Stimulated activated CD8-positive, alpha-beta memory T cell treated with anti-CD3 and anti-CD28 coated beads, Interleukin-4, amount 100 ng/mL, for 48 hours (primary cell): Measurements from ENCODE around the gene KLK12.

Experiments used
- DNase-seq: peaks from one replicate; pipeline ENCODE4 v3.0.0-alpha.2; 2020

The KLK12 gene

DNA sequence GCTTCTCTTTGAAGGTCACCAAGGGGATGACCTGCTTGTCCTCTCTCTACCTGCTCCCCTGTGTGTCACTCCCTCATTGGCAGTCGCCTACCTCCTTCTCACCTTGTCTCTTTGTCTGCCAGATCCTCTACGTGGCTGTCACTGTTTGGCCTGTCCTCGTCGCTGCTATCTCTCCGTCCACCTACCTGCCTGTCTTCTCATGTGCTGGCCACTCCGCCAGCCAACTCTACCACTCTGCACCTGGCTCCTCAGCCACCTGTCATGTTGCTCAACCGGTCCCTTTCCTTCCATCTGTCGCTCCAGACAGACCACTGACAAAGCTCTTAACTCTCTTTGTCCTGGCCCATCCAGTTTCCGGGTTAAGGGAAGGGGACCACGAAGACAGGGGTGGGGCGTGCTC is at the start of gene KLK12:
Gene KLK12, minus strand, starts transcription at position 299 of the 400 bp plus-strand sequence. CDS start 381 bp downstream, outside the sequence.
- no peak for DNase-seq

GRCh38 chr19:51084505-51084904 is 49.7 kb upstream of the KLK12 start:
- no peak for DNase-seq

- no peak for DNase-seq
Observed at GRCh38 chr19:51083783-51084182, 49.0 kb upstream of the KLK12 start.

DNA sequence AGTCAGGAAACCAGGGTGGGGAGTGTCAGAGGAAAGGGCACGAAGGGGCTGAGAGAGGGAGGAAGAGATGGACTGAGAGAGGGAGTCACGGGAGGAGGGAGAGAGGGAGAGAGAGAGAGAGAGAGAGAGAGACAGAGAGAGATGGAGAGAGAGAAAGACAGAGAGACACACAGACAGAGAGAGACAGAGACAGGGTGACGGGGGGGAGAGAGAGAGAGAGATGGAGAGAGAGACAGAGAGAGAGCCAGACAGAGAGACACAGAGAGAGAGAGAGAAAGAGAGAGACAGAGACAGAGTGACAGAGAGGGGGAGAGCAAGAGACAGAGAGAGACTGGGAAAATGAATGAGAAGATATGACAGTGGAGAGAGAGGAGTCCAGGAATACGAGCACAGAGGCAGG is 48.4 kb upstream of the KLK12 start:
- DNase-seq = no peak

DNA sequence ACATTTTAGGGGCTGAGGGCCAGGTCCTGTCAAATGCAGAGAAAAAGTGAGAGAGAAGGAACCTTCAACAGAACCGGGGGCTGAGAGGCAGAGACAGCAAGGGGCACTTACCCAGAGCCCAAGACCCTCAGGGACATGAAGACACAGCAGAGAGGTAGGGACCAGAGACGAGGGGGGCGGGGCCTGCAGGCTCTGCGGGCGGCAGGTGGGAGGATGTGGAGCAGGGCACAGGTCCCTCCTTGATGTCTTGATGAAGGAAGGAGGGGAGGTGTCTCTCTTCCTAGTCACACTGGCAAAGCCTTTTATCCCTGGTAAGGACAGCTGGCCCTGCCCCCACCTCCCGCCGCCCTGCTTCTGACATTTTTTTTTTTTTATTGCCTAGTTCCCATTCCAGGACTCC is 47.8 kb upstream of the KLK12 start, which contains the start of gene KLK14:
Gene KLK14, minus strand, starts transcription at position 277 of the 400 bp plus-strand sequence. Its CDS starts 273 bp downstream, at position 4.
- no peak for DNase-seq

GRCh38 chr19:51081476-51081875 is 46.7 kb upstream of the KLK12 start:
- no peak for DNase-seq

- DNase-seq = no peak
Observed at GRCh38 chr19:51079481-51080110, 44.8 kb upstream of the KLK12 start.

DNA sequence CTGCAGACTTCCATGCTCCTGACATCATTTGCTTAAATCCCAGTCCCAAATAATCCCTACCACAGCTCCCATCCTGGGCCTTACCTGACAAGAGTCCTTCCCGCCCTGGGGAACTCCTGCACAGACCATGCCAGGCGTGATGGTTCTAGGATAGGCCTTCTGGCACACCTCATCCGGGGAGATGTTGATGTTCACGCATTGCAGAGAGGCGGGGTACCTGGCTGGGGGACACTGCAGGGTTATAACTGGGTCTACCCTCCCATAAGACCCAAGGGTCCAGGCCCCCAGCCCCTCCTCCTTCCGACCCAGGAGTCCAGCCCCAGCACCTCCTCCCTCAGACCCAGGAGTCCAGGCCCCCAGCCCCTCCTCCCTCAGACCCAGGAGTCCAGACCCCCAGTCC is 43.9 kb upstream of the KLK12 start:
- DNase-seq = no peak

DNA sequence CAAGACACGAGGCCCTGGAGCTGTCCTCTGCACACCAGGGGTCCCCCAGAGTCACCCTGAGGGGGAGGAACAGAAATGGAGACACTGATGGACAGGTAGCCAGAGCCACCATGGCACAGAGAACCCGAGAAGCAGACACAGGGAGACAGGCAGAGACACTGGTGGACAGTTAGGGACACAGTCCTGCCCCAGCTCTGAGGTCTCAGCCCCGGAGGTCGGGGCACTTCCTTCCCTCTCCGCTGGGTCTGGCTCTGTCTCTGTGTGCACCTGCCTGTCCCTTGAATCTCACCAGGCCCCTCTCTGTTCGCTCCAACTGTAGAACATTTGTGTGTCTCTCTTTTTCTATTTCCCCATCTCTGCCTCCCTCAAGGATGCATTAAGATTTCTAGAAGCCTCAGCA is 43.3 kb upstream of the KLK12 start:
- no peak for DNase-seq

DNA sequence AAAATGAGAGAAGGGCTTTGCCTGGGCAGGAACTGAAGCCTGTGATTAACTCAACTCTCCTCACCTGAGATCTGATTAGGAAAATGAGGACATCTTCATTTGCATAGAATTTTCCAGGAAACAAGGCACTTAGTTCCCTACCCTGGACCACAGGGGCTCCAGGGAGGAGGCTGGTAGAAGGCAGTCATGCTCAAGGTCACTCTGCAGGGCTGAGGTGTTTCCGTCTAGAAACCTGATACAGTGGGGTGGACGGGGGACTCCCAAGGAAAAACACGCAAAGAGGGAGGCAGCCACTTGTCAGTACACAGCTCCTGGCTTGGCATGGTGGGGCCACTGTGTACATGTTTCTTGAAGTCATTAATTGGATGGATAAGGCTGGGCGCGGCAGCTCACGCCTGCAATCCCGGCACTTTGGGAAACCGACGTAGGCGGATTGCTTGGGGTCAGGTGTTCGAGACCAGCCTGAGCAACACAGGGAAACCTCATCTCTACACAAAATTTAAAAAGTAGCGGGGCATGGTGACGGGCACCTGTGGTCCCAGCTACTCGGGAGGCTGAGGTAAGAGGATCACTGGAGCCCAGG is 41.9 kb upstream of the KLK12 start:
- DNase-seq = no peak

- no peak for DNase-seq
Observed at GRCh38 chr19:51075998-51076397, 41.2 kb upstream of the KLK12 start.

DNA sequence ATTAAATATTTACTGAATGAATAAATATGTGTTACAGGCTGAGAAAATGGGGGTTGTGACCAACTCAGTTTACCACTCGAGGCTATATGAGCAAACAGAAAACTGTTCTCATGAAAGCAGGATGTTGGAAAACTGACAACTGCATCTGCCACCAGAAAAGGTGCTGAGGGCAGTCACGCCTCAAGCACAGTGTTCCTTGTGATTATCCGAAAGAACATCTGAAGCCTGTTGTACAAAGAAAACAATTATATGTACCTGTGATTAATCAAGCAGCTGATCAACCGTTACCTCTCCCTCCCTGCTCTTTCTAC is 36.2 kb upstream of the KLK12 start:
- no peak for DNase-seq

DNA sequence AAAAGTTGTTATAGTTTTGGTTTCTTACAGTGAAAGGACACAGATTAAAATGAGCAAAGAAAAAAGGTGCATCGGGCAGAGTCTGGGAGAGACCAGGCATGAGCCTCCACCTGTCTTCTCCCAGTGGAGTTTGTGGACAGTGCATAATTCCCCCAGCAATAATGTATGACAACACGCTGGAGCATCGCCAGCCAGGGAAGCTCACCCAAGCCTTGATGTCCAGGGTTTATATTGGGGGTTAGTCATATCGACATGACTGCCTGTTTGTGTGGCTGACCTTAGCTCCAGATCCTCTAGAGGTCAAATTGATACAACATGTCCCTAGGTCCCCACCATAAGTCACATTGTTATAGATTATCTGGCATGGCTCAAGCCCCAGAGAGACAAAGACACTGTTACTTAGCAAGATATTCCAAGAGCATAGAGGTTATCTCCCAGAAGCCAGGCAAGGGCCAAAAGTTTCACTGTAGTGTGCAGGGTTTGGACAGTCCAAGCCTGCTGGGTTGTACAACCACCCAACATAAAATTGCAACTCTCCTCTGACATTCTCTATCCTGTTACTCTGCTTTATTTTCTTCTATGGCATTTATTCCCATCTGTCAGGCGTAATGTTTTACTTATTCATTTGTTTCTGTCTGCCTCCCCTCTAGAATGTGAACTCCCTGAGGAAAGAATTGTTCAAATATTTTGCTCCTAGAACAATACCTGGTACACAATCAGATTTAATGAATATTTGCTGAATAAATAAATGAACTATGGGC is 35.7 kb upstream of the KLK12 start:
- no peak for DNase-seq

DNA sequence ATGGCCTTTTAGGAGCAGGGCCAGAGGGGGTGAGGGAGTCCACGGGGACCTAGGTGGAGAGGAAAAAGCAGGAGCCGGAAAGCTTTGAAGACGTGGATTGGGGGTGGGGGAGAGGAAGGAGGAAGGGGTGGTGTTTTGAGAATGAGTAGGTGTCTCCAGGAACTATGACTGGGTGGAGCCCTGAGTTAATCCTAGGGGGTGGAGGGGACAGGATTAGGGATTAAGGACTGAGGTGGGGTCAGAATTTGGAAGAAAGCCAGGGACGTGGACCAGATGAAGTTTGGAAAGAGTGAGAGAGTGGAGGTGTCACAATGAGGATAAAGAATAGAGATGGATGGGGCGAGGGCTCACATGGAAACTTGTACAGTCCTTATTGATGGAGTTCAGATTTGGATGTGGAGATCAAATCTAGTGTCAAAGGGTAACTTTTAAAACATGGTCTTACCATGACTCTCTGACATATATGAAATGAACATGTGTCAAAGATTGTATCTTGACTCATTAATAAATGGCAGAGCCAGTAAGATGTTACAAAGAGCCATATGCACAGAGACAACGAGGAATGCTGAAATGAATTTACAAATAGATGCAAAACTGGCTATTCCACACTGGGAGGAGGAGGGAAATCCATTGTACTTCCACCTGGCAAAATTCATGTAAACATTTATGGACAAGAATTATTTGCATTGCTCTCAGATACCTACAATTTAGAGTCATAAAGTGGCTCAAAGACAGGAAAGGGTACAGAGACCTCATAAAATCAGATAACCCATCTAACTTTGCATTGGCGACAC is 31.8 kb upstream of the KLK12 start:
- no peak for DNase-seq

DNA sequence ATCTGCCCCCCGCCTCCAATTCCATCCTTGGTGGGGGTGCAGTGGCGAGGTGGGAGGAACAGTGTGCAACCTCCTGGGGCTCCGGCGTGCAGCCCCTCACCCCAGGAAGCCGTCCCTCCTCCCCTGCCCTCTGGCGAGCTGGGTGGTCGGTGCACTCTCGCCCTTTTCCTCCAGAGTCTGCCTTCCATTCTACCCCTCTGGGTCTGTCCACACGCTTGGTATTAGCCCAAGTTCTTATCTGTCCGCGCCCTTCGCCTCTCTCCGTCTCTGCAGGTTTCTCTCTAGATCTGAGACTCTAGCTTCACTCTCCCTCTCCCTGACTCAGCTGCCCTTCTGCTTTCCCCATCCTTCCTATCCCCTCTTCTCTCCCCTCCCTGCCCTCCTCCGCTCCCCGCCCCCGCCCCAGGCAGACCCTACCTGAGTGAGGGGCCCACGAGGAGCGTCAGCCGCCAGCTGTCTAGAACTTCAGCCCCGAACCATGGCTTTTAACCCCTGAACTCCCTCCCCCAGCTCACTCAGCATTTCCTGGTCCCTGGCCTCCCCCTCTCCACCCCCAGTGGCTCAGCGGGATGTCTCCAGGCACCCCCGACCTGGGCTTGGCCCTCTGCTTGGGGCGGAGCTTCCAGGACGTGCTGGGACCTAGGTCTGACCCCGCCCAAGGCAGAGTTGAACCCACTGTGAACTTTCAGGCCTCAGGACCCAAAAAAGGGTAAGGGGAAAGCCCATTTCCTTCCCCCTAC is 30.6 kb upstream of the KLK12 start:
- DNase-seq = no peak

GRCh38 chr19:51064534-51065220 is 29.9 kb upstream of the KLK12 start, which contains the start of gene KLK13:
Gene KLK13 (minus strand): TSS chr19:51065092. CDS start chr19:51065067, 25 bp downstream.
- DNase-seq = no peak

DNA sequence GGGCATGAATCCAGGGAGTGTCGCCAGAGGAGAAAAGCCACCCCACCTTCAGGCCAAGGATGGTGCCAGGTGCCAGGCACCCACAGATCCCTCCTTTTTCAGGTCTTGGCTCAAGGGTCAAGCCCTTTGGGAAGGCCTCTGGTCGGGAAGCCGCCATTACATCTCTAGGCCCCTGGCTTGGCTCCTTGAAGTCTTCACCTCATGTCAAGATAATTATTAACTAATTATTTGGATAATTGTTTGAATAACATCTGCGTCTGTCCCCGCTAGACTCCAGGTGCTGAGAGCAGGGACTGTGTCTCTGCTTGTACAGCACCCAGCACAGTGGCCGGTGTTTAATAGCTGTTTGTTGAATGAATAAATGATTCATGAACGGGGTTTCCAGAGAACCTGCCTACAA is 28.9 kb upstream of the KLK12 start:
- DNase-seq = no peak

- no peak for DNase-seq
Observed at GRCh38 chr19:51060973-51061372, 26.2 kb upstream of the KLK12 start.

GRCh38 chr19:51060336-51060735 is 25.5 kb upstream of the KLK12 start:
- DNase-seq = no peak

- DNase-seq = no peak
Observed at GRCh38 chr19:51059715-51060114, 24.9 kb upstream of the KLK12 start.

DNA sequence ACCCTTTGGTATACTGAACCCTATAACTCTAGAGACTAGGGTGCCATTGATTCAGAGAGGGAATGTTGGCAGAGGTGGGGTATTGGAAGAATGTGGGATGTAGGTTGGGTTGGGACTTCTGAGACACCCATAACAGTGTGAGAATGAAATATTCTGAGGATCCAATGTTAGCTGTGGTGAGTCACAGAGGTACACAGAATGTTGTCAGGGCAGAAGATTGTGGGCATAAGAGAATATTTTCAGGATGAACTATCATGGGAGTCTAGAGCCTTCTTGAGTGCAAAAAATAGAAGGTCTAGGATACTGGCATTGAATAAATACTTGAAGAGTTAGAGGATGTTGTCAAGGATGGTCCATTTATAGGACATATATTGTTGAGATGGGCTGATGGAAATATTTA is 21.1 kb upstream of the KLK12 start:
- no peak for DNase-seq

- no peak for DNase-seq
Observed at GRCh38 chr19:51047031-51047335, 12.2 kb upstream of the KLK12 start.
